Motor neuron (in vitro differentiated cells): ENCODE measurements around the gene PRLR. TPM values are rescaled to one million over a fixed set of nuclear protein-coding genes. Genes with fewer than 3 reads are reported as not detected.

Experiments used
- ATAC-seq, 8 experiments: fragments of 200-7000 bp; cut with Tn5 transposase; replicated peaks in 6 of 8; 2 replicates each; pipeline ENCODE4 v1.8.0; 2021; ENCODE audit warnings: mild to moderate bottlenecking in 8 of 8, moderate library complexity in 8 of 8
- H3K27ac ChIP-seq, 2 donors: fragments of 250-450 bp; sonication (Bioruptor Pico); 2 replicates each; pipeline ENCODE4 v1.9.0; 2021; ENCODE audit warnings: antibody characterized with exemption in 2 of 2, mild to moderate bottlenecking in 2 of 2, moderate library complexity in 1 of 2
- H3K4me1 ChIP-seq, 2 donors: fragments of 250-450 bp; sonication (Bioruptor Pico); replicated peaks in 1 of 2; 2 replicates each; pipeline ENCODE4 v1.6.1; 2021; ENCODE audit warnings: antibody characterized with exemption in 2 of 2, mild to moderate bottlenecking in 2 of 2, moderate library complexity in 1 of 2
- H3K4me3 ChIP-seq, 5 donors: fragments of 250-450 bp; sonication (Bioruptor Pico); 2 replicates each; pipeline ENCODE4 v1.9.0; 2021; ENCODE audit warnings: antibody characterized with exemption in 5 of 5, mild to moderate bottlenecking in 5 of 5, moderate library complexity in 4 of 5
- WGBS, 10 experiments: fragments of 450-650 bp; shearing (Covaris generic); methylation state at CpG; one replicate each; pipeline ENCODE4 v1.0.0; 2022; 5-methylcytosine and 5-hydroxymethylcytosine counted together
- in situ Hi-C, 9 experiments: fragments of 400-800 bp; cut with MboI; loops; one replicate each; pipeline ENCODE4 v1.15.0; 2021; ENCODE audit warnings: low sequenced_read_pairs in 9 of 9, low pct_unique_long_range_greater_than_20kb in 2 of 9; ENCODE audit not compliant: unreplicated experiment in 9 of 9
- total RNA-seq, 8 experiments: library from RNA; unstranded; fragments of 300-600 nt; gene quantifications; 2 replicates each; pipeline versions ENCODE4 v1.2.3 to v1.2.4, GENCODE V29; 2022

PRLR gene
- total RNA-seq, 8 experiments from 2014 or later: 0.22 to 6.6 (median 1.2) TPM

DNA sequence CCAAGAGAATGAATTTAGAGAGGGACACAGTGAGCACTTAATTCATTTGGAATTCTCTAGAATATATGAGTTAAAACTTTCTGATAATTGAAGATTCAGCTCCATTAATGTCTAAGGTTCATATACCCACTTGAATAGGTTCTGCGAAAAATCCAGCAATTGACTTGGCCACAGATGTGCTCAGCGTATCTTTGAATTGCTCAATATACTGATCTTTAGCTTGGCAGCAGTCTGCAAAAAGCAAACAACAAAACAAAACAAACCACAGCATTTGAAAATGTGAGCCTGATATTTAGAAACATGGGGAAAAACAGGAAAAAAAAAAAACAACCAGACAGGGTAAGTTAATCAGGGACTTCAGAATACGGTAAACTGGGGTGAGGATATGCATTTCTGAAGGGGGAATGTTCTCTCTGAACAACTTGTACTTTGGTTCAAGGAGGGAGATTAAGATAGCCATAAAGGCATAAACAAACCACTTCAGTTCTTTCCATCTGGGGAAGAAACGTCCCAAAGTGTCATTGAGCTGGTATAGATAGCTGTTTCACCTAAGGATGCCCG lies 203.9 kb downstream of the PRLR start:
- no peak overlapping the region for H3K27ac ChIP-seq
- no peak overlapping the region for H3K4me3 ChIP-seq
- in situ Hi-C loops: no loop called here
- no peaks in the 10 kb centered on the region for H3K4me1 ChIP-seq
- WGBS, 10 experiments: 57 to 100% (median 80%) methylated on average over 2 to 5 of the region's 5 CpGs
- ATAC-seq: no peak

DNA sequence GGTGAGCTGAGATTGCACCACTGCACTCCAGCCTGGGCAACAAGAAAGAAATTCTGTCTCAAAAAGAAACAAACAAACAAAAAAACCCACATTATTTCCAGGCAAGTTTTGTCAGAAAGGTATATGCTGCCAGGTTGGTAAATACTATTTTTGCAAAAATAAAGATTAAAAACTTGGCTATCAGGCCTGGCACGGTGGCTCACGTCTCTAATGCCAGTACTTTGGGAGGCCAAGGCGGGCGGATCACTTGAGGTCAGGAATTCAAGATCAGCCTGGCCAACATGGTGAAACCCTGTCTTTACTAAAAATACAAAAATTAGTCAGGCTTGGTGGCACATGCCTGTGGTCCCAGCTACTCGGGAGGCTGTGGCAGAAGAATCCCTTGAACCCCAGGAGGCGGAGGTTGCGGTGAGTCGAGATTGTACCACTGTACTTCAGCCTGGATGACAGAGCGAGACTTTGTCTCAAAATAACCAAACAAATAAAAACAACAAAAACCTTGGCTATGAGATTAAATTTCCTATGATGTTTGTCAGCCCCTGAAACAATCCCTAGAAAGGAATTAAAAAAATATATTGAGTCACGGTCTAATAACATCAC lies 205.3 kb downstream of the PRLR start:
- in situ Hi-C loops: no loop called here
- Histone ChIP-seq H3K4me3 (no peak overlapping the region), H3K27ac (no peak overlapping the region), H3K4me1 (no peaks in the 10 kb centered on the region)
- ATAC-seq: no peak
- 68 to 100% (median 89%) methylated on average over 2 to 10 of the region's 10 CpGs; no CpG with 5 or more reads in 2 of the 10 experiments for WGBS, 10 experiments

GRCh38 chr5:35023391-35024178 lies 206.7 kb downstream of the PRLR start:
- ATAC-seq: peak in 2 of 8 experiments; percentile 40 to 52
- WGBS, 10 experiments: 57 to 95% (median 81%) methylated on average over 2 to 6 of the region's 7 CpGs; no CpG with 5 or more reads in 1 of the 10 experiments
- no peaks in the 10 kb centered on the region for H3K4me1 ChIP-seq
- in situ Hi-C loops: no loop called here
- no peak overlapping the region for H3K27ac ChIP-seq
- H3K4me3 ChIP-seq: no peak overlapping the region

GRCh38 chr5:35016174-35017051 lies 213.9 kb downstream of the PRLR start:
- Histone ChIP-seq H3K4me1 (no peaks in the 10 kb centered on the region), H3K27ac (no peak overlapping the region), H3K4me3 (no peak overlapping the region)
- in situ Hi-C loops: no loop called here
- ATAC-seq: peak in 3 of 8 experiments; percentile 29 to 93 (median 86)
- WGBS, 10 experiments: 0 to 92% (median 56%) methylated on average over 1 to 4 of the region's 4 CpGs; no CpG with 5 or more reads in 2 of the 10 experiments

GRCh38 chr5:35015063-35015462 lies 215.2 kb downstream of the PRLR start:
- Histone ChIP-seq H3K4me3 (no peak overlapping the region), H3K4me1 (no peaks in the 10 kb centered on the region), H3K27ac (no peak overlapping the region)
- in situ Hi-C loops: no loop called here
- no peak for ATAC-seq
- WGBS, 10 experiments: 0 to 100% (median 74%) methylated on average over 1 to 2 of the region's 4 CpGs; no CpG with 5 or more reads in 4 of the 10 experiments

- Histone ChIP-seq H3K4me3 (no peak overlapping the region), H3K4me1 (no peaks in the 10 kb centered on the region), H3K27ac (no peak overlapping the region)
- no peak for ATAC-seq
- in situ Hi-C loops: no loop called here
- 67 to 94% (median 89%) methylated on average over 1 to 5 of the region's 5 CpGs; no CpG with 5 or more reads in 2 of the 10 experiments for WGBS, 10 experiments
Measured at GRCh38 chr5:35012796-35013195, 217.5 kb downstream of the PRLR start.

DNA sequence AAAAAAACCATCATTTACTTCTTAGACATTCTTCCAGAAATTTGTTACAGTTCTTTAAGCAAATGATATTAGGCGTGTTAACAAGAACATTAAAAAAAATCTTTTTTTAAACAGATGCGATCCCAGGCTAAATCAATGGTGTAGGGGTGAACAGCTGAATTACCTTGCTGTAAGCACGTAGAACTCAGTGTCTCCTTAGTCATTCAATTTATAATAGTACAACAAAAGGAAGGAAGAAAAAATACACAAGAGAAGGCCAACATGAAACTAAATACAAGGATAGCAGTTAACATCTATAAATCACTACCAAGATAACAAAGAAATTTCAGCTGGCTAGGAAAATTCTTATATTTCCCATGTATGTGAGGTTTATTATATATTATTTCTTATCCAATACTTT lies 217.9 kb downstream of the PRLR start:
- H3K4me1 ChIP-seq: no peaks in the 10 kb centered on the region
- no peak for ATAC-seq
- H3K27ac ChIP-seq: no peak overlapping the region
- H3K4me3 ChIP-seq: no peak overlapping the region
- WGBS, 10 experiments: 55 to 100% (median 84%) methylated on average over 2 to 3 of the region's 3 CpGs; no CpG with 5 or more reads in 2 of the 10 experiments
- in situ Hi-C loops: no loop called here

GRCh38 chr5:35010676-35011075 lies 219.6 kb downstream of the PRLR start:
- no peak overlapping the region for H3K27ac ChIP-seq
- no peaks in the 10 kb centered on the region for H3K4me1 ChIP-seq
- no peak overlapping the region for H3K4me3 ChIP-seq
- in situ Hi-C loops: no loop called here
- no peak for ATAC-seq

DNA sequence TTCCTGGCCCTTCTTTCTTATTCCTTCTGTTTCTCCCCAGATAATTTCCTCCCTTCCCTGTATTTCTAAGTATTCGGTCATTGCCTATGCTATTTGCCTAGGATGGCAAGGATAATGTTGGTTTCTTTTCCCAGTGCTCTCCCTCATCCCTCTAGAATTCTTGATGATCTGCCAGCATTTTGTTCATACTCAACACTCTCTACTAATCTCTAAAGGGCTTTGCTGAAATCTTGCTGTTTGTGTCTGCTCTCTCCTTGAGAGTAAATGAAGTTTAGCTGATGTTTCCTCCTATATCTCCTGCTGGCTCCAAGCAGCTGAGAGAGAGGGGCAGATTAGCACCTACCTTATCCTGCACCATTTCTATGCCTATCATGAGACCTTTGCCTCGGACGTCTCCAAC lies 220.6 kb downstream of the PRLR start:
- no peak overlapping the region for H3K27ac ChIP-seq
- no peak for ATAC-seq
- 88 to 100% (median 92%) methylated on average over 1 to 3 of the region's 3 CpGs; no CpG with 5 or more reads in 2 of the 10 experiments for WGBS, 10 experiments
- H3K4me3 ChIP-seq: no peak overlapping the region
- no peaks in the 10 kb centered on the region for H3K4me1 ChIP-seq
- in situ Hi-C loops: no loop called here

DNA sequence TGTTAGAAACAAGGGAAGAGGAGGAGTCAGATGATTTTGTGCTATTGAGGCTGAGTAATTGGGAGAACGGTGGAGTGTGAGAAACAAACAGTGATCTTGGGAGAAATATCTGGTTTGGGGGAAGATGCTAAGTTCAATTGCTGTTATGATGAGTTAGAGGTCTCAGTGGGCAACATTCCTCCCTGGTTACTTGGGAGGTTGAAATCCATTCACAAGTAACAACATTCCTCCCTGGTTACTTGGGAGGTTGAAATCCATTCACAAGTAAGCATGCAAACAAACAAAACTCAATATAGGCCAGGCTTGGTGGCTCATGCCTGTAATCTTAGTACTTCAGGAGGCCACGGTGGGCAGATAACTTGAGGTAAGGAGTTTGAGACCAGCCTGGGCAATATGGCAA lies 221.3 kb downstream of the PRLR start:
- no peaks in the 10 kb centered on the region for H3K4me1 ChIP-seq
- peak in 3 of 8 experiments; percentile 45 to 95 (median 56) for ATAC-seq
- no peak overlapping the region for H3K4me3 ChIP-seq
- 0 to 100% (median 40%) methylated on average over 1 to 2 of the region's 2 CpGs; no CpG with 5 or more reads in 1 of the 10 experiments for WGBS, 10 experiments
- in situ Hi-C loops: no loop called here
- H3K27ac ChIP-seq: no peak overlapping the region

DNA sequence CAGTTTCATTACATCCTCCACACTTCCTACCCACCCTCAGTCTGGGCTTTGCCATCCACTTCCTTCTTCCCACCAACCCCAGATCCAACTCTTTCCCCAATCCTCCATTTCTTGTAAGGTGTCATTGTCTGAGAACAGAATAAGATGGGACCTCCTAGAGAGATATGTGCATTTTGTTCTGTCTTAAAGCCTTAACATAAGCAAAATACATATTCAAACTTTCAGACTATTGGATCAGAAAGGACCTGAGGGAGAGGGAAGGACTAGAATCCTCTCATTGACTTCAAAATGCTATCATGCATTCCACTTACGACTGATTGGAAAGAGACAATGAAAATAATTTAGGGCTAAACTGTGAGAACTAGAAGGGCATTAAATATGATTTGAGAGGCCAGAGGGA lies 225.5 kb downstream of the PRLR start:
- in situ Hi-C loops: no loop called here
- Histone ChIP-seq H3K4me3 (no peak overlapping the region), H3K27ac (no peak overlapping the region), H3K4me1 (no peaks in the 10 kb centered on the region)
- WGBS, 10 experiments: 18 to 100% (median 78%) methylated on average over 1 of the region's 1 CpG; no CpG with 5 or more reads in 2 of the 10 experiments
- ATAC-seq: peak in 3 of 8 experiments; percentile 57 to 84 (median 70)

- H3K4me1 ChIP-seq: no peaks in the 10 kb centered on the region
- in situ Hi-C loops: no loop called here
- ATAC-seq: no peak
- 37 to 100% (median 63%) methylated on average over 1 to 4 of the region's 5 CpGs; no CpG with 5 or more reads in 6 of the 10 experiments for WGBS, 10 experiments
- no peak overlapping the region for H3K4me3 ChIP-seq
- H3K27ac ChIP-seq: no peak overlapping the region
Measured at GRCh38 chr5:35004200-35004599, 226.1 kb downstream of the PRLR start.
